Stimulated activated CD4-positive, alpha-beta T cell treated with anti-CD3 and anti-CD28 coated beads, Interleukin-1b, Interleukin-23, amount 100 ng/mL, for 24 hours (primary cell): ENCODE results near the gene ATP8B3.
"Not testable (repeated sequence)": the region's sequence is repeated elsewhere in the genome, so short reads cannot be mapped to it uniquely, and the experiment has no call there.

Source experiments
- DNase-seq, 4 experiments: peaks; one replicate each; pipeline ENCODE4 v3.0.0-alpha.2; 2020; ENCODE audit warnings: low read depth in 4 of 4, low spot score in 1 of 4

ATP8B3 gene

DNA sequence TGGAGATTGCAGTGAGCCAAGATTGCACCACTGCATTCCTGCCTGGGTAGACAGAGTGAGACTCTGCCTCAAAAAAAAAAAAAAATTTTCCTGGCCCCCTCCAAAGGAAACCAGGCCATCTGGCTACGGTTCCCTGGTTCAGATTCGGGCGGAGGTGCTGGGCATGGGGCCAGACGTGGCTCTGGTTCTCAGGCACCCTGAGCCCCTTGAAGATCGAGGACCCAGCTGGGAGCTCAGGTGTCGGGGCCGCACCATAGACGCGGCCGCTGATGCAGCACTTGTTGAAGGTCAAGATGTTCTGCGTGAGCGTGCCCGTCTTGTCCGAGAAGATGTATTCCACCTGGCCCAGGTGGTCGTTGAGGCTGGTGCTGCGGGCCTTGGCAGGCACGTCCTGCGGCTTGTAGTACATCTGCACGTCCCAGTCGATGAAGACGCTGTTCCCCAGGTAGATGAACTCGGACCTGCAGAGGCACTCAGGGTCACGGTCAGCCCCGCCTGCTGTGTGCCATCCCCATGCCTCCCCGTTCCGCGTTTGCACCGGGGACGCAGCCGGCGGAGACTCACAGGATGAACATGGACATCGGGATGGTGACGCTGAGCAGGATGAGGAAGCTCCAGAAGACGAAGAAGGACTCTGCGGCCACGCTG, 12.3 kb downstream of the ATP8B3 start:
- no peak for DNase-seq

DNA sequence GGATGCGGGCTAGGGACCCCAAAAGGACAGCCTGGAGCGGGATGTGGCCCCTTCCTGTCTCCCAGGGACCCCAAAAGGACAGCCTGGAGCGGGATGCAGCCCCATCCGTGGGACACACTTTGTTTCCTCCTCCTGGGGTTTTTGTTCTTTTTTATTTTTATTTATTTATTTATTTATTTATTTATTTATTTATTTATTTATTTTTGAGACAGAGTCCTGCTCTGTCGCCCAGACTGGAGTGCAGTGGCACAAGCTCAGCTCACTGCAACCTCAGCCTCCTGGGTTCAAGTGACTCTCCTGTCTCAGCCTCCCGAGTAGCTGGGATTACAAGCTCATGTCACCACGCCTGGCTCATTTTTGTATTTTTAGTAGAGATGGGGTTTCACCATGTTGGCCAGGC, 14.8 kb downstream of the ATP8B3 start:
- not testable (repeated sequence) for DNase-seq

DNA sequence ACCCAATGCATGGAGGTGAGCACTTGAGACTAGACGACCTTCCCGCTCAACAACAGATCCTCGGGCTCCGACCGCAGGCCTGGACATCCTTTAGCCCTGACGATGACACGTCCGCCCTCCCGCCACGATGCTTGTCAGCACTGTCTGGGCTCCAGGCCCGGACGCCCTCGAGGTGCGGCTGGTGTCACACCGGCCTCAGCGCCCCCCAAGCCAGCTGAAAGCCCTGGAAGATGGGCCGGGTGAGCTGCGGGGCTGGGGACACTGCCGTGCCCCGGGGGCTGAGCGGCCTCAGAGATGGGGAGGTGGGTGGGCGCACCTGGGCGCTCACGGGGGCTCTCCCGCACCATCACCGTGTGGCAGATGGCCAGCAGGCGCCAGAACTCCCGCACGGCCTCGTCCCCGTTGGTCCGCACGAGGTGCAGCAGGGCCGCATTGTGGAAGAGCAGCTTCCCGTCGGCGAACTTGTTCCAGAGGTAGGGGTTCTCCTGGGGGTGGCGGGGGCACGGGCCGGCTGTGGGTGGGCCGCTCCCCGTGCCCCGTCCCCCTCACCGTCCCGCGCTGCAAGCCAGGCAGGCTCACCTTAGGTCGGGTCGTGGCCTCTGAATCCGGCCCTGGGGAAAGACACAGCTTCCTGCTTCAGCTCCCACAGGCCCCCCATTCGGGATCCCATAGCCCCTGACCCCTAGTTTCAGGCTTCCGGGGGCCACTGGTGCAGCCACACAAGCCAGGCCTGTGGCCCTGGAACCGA, 15.5 kb downstream of the ATP8B3 start:
- no peak for DNase-seq

DNA sequence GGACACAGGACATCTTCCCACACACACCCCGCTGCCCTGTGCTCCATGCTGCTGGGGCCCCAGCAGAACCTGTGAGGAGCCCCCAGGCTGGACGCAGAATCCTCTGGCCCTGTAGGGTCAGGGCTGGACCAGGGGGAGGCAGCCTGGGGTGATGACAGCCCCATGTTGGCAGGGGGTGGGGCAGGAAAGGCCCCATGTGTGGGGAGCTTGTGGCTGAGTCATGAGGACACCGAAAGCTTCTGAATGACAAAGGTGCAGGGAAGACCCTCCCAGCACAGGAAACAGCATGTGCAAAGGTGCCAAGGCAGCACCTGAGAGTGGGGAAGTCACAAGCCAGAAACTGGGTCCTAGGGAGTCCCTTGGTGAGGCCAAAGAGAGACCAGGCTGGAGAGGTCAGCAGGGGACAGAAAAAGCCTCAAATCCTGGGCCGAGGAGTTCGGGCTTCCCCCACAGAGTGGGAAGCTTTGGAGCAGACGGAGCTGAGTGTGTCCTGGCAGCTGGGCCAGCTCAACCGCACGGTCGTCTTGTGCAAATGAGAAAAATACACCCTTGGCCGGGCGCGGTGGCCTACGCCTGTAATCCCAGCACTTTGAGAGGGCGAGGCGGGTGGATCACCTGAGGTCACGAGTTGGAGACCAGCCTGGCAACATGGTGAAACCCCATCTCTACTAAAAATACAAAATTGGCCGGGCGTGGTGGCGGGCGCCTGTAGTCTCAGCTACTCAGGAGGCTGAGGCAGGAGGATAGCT, 17.5 kb downstream of the ATP8B3 start:
- no peak for DNase-seq

DNA sequence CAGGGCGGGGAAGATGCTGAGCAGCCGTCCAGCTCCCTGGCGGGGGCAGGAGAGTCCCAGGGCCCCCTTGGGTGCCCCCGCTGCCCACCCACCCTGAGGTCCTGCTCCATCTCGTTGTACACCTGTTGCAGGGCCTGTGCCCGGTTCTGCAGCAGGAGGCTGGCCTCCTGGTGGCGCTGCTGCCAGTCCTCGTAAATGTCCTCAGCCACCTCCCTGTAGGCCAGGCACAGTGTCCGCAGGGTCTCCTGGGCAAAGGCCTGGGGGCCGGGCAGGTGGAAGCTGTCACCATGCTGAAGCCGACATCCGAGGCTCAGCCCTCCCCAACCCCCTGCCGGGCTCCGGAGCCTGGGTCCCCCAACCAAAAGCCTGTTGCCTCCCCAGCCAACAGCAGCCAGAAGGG, 20.2 kb downstream of the ATP8B3 start:
- DNase-seq: no peak

DNA sequence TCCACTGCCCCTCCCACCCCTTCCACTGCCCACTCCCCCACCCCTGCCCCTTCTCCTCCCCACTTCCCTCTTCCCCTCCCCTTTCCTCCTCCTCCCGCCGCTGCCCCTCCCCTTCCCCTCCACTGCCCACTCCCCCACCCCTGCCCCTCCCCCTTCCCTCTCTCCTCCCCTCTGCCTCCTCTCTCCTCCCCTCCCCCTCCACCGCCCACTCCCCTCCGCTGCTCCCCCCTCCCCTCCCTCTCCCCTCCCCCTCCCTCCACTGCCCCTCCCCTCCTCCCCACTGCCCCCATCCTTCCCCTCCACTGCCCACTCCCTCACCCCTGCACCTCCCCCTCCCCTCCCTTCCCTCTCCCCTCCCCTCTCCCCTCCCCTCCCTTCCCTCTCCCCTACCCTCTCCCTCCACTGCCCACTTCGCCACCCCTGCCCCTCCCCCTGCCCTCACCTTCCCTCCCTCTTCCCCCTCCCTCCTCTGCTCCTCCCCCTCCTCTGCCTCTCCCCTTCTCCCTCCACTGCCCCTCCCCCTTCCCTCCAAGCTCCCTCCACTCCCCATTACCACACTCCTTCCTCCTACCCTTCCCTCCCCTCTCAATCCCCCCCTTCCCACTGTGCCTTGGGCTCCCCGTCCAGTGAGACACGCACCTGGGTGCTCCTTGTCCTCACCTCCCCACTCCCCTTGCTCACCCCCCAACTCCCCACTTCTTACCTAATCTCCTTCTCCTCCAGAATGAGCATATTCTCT, 21.9 kb downstream of the ATP8B3 start:
- no peak for DNase-seq

DNA sequence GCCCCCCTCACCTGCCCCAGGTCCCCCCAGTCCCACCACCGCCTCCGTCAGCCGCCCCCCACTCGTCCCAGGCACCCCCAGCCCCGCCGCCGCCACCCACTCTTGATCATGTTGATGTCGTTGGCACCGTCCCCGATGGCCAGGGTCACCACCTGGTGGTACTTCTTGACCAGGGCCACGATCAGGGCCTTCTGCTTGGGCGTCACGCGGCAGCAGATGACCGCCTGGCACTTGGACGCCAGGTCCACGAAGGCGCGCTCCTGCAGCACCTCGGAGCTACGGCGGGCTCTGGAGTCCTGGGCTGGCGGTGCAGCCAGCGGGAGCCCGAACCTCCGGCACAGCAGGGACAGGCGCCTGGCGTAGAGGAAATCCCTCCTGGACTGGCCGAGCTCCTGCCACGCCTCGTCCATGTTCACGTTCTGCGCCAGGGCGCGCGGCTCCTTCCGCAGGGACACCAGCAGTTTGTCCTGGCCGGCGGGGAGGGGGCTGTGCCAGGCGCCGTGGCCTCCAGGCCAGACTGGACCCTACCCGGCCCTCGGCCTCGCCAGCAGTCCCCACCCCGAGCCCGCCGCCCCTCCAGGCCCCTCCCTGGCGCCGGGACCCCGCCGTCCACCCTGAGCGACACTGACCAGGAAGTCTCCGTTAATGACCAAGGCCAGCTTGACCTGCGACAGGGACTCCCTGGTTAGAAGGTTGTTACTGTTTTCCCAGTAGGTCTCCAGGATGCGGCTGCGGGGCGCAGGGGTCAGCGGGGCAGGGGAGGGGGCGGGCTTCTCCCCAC, 22.6 kb downstream of the ATP8B3 start:
- DNase-seq: no peak

DNA sequence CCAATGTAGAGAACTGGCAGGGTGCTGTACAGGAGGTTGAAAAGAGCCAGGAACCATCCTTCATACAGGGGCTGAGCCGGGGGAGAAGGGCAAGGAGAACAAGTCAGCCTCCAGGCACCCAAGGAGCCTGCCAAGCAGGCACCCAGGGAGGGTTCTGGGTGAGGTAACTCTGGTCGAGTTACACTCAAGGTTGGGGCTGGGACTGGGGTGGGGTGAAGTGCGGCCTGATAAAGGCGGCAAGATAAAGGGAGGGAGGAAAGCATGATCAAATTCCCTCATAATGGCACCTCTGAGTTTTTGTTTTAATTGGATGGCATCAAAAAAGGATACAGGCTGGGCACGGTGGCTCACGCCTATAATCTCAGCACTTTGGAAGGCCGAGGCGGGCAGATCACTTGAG, 25.0 kb downstream of the ATP8B3 start:
- DNase-seq: no peak

DNA sequence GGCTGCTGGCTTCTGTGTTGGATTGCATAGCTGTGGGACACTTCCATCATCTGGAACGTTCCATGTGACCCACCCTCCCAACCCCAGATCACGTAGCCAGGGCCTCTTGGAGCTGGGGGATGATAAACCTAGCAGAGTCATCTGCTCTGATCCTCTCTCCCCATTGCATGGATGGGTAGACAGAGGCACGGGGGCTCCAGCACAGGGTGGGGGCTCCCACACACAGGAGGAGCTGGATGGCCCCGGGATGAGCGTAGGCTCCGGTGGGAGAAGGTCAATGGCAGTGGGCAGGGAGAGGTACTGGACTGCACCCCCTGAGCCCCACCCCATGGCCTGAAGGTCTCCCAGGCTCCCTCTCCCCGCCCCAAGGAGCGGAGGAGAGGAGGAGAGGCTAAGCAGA, 25.4 kb downstream of the ATP8B3 start:
- no peak for DNase-seq

DNA sequence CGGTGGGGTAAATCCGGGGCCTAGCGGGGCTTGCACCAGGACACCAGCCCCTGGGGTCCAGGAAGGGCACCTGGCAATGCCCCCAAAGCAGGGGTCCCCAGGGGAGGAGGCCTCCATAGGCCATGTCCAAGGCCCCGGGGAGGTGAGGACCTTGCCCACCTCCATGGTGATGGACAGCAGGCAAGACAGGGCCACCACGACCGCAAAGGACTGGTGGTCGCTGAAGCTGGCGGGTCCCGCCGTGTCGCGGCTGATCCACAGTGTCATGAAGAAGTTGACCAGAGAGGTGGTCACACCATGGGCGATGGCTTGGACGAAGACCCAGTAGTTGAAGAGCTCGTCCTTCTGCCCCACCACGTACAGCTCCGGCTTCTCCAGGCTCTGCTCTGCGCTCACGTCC, 26.8 kb downstream of the ATP8B3 start:
- no peak for DNase-seq

DNA sequence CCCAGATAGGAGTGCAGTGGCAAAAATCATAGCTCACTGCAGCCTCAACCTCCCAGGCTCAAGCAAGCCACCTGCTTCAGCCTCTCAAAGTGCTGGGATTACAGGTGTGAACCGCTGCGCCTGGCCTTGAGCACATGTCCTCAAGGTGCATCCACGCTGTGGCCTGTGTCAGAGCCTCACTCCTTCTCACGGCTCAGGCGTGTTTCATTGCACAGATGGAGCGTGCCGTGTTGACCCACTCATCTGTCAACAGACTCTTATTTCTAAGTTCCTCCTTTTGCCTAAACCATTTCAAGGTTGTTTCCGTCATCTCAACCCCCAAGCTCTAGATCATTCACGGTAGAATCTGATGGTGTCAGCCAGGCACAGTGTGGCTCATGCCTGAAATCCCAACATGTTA, 28.2 kb downstream of the ATP8B3 start:
- no peak for DNase-seq

DNA sequence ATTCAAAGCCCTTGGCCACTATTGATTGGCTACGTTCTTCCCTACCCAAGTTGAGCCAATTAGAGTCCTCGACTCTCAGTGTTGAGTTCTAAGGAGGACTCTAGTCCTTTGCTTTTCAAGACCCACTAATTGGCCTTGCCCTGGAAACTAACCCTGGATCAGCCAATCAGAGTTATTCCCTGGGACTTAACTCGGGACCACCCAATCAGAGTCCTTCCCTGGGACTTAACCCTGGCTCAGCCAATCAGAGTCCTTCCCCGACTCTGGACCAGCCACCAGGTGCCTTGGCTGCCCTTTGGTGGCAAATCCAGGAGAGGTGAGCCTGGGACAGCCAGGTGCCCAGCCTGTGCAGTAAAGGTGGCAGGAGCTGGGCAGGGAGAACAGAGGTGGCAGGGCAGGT, 28.7 kb downstream of the ATP8B3 start:
- DNase-seq: no peak

DNA sequence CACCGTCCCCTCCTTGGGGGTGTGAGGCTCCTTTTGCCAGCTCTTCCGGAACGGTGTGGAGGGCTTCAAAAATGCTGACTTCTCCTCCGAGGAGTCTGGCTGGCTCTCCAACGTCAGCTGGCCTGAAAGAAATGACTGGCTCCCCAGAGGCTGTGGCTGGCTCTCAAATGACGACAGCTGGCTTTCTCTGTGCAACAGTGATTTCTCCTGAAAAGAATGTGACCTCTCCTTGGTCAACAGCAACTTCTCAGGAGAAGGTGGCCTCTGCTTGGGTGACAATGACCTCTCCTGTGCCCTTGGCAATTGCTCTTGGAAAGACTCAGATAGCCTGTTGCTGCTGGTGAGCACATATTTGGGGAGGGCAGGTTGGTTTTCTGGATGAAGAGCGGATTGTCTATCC, 29.6 kb downstream of the ATP8B3 start:
- DNase-seq: no peak

DNA sequence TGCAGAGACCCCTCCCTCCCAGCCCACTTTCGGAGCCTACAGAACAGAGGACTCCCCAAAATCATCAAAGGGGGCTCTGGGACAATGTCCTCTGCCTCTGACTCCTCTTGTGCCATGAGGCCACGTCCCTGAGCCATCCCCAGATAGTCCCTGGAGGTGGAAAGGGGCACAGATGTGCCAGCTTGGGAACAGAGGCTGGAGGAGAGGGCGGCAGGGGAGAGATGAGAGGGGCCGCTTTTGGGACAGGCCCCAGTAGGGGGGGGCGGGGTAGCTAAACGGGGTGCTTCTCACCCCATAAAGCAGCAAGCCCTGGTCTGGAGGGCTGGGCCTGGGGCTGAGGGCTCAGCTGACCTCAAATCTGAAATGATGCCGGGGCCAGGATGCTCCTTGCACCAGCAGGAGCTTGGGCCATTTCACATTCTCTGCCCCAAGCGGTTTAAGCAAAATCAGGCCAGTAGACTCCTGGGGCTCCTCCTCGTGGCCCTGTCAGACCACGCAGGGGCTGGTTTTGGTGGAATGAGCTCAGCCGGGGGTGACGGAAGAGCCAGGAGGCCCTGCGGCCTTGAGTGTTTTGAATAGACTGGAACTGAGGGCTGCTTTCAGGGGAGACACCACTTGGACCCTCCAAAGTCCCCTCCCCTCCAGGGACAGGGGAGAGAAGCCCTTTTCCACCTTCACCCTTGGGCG, 31.7 kb downstream of the ATP8B3 start:
- no peak for DNase-seq

DNA sequence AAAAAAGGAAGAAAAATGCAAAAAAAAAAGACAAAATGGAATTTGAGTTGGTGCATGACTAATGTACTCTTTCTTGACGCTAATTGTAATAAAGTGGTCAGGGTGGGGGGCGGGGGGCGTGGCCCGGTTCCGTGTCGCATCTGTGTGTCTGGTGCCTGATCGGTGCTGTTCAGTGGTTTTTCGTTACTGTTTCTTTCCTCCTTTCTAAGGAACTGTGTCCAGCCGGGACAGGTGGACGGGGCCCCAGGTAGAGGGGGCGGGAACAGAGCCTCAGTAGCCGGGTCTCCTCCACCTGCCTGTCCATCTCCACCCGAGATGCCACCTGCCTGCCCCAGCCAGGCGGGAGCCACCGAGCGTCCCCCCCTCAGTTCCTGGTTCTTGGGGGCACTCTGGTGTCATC, 32.5 kb downstream of the ATP8B3 start:
- DNase-seq: no peak

DNA sequence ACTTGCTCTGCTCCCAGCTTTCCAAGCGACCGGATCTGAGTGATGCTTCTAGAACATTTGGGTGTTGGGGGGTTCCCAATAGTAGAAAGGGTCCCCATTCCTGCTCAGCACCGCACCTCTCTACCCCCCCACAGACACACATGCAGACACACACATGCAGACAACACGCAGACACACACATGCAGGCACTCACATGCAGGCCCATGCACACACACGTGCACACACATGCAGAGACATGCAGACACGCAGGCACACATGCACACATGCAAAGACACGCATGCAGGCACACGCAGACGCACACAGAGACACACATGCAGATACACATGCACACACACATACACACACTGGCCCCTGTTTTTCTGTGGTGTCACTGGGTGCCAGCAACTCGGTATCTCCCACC, 34.9 kb downstream of the ATP8B3 start:
- DNase-seq: no peak

DNA sequence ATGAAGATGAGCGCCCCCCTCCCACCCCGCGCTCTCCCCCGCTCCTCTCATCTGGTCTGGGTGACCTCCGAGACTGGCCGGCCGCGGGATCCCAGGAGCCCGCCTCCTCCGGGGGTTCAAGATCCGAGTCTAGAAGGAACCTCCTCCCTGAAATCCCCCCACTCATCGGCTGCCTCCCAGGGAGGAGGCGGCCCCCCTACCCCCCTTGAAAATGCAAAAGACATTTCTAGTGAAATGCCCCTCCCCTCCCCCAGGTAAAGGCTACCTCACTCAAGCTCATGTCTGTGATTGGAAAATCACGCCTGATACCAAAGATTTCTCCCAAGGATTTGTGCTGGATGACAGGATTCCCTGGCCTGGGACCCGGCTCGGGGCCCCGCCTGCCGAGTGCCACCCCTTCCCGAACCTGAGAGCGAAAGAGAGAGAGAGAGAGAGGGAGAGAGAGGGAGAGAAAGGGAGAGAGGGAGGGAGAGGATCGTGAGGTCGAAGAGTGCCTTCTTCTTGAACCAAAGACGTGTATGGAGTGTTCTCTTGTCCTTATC, 35.4 kb downstream of the ATP8B3 start:
- no peak for DNase-seq

DNA sequence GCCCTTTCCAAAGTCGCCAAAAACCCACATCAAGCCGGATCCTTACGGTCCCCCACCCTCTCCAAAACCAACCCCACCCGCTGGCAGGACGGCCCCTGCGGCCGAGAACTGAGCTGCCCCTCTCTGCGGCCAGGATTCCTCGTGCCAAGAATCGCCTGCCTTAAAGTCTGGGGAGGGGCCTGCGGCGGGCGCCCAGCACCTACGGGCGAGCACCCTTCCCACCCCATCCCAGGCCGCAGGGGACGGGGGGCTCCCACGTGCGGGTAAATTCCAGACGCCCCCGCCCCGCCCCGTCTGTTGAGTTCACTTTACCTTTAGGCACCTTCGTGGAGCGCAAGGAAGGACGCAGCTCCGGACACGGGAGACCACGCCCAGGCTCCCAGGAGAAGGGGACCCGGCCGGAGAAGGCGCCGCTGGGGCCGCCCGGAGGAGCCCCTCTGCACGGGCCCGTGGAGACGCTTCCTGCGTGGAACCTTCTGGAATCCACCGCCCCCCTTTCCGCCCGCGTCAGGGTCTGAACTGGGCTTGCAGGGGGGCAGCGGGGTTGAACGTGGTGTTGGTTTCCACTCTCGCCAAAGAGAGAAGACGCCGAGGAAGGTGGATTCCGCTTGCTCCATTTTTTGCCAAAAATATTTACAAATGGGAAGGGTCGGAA, 36.0 kb downstream of the ATP8B3 start:
- DNase-seq: no peak

DNA sequence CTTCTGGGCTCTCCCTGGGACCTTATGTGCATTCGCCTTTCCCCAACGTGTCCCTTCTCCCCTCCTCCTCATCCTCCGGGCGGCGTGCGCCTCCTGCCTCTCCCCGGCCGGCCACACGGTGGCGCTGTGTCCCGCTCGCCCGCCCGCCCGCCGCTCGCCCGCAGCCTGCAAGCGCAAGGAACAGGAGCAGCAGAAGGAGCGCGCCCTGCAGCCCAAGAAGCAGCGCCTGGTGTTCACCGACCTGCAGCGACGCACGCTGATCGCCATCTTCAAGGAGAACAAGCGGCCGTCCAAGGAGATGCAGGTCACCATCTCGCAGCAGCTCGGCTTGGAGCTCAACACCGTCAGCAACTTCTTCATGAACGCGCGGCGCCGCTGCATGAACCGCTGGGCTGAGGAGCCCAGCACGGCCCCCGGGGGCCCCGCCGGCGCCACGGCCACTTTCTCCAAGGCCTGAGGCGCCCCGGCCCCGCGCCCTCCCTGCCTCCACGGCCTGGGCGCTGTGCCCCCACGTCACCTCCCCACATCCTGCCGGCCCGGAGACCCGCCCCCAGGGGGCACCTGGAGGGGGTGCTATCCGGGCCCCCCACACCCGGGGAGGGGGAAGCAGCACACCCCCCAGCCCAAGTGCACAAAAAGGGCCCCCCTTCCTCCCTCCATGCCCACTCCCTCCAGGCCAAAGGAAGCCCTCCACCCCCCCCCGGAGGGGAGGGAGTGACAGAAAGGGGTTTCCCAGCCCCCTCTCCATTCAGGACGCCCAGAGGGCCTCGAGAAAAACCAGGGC, 36.9 kb downstream of the ATP8B3 start:
- no peak for DNase-seq
